ENCODE measurements around the gene TMPRSS2. TPM values are rescaled to one million over a fixed set of nuclear protein-coding genes. Genes with fewer than 3 reads are reported as not detected.

The TMPRSS2 gene
- total RNA-seq, 1 donor from 2014 or later = 1.3 TPM

DNA sequence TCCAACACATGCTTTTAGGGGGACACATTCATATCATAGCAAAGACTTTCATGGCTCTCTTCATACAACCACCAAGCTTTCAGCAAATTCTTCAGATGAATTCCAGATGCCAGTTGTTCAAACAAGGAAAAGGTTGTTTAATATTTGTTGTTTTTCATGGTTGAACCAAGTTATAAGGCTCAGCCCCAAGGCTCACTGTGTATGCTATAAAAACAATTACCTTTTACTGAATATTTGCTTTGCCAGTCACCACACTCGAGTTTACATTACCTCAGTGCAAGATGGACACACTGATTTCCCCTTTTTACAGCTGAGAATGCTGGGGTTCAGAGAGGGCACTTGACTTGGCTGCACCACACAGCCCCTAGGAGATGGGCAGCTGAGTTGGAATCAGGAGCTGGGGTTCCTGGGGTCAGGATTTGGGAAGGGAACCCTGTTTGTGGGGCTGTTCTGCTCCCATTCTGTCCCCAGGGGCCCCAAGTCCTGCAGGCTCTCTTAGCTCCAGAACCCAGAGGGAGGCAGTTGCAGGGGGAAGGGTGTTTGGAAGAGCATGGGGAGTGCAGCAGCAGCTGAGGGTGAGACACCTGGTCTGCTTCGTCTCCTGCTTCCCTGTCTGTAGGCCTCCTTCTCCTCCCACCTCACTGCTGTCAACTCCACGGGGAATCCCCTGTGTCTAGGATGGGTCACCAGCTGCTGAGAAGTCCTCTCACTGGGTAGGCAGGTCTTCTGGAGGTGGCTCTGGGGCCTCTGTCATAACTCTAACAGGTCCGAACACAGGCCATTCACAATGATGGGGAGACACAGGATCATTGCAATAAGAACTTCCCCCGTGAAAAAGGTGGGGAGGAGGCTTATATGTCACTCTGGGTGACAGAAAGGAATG, 12.8 kb upstream of the TMPRSS2 start:
- TF ChIP-seq, protein P1, sequence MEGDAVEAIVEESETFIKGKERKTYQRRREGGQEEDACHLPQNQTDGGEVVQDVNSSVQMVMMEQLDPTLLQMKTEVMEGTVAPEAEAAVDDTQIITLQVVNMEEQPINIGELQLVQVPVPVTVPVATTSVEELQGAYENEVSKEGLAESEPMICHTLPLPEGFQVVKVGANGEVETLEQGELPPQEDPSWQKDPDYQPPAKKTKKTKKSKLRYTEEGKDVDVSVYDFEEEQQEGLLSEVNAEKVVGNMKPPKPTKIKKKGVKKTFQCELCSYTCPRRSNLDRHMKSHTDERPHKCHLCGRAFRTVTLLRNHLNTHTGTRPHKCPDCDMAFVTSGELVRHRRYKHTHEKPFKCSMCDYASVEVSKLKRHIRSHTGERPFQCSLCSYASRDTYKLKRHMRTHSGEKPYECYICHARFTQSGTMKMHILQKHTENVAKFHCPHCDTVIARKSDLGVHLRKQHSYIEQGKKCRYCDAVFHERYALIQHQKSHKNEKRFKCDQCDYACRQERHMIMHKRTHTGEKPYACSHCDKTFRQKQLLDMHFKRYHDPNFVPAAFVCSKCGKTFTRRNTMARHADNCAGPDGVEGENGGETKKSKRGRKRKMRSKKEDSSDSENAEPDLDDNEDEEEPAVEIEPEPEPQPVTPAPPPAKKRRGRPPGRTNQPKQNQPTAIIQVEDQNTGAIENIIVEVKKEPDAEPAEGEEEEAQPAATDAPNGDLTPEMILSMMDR (IDR thresholded peaks at IDR 0.05; ENCODE audit: unreplicated experiment) = no peak

DNA sequence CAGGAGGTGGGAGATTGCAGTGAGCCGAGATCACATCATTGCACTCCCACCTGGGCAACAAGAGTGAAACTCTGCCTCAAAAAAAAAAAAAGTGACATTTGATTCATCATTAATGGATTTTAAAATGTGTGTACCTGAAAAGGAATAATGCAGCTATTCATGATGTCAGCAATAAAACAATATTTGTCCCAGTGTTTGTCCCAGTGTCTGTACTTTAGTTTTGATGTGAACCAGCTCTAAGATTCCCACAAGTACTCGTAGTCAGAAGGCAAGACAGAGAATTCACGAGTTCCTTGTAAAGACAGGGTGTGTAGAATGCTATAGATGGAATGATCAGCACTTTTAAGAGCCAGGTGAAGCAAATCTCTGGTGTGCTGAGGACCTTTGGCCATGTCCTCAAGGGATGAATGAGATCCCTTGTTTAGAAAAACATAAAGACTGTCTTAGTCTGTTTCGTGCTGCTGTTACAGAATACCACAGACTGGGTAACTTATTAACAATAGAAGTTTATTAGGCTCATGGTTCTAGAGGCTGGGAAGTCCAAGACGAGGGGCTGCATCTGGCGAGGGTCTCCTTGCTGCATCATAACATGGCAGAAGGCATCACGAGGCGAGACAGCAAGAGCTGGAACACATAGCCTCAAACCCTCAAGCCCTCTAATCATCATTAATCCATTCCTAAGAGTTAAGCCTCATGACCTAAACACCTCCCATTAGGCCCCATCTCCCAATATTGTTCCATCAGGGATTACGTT, 12.0 kb upstream of the TMPRSS2 start:
- no peak overlapping the region for H3K4me3 Mint-ChIP-seq
- no peaks in the 10 kb centered on the region for H3K4me1 Mint-ChIP-seq
- H3K9me3 Mint-ChIP-seq = peaks cover 25% of the 10 kb centered on the region
- TF ChIP-seq, protein P1 (IDR thresholded peaks at IDR 0.05; ENCODE audit: unreplicated experiment) = no peak
- no peaks in the 10 kb centered on the region for H3K36me3 Mint-ChIP-seq
- DNase-seq (ENCODE audit: low spot score in 2 of 2, unreplicated experiment in 2 of 2) = no peak
- H3K27ac Mint-ChIP-seq = no peak overlapping the region
- peaks cover 3% of the 10 kb centered on the region for H3K27me3 Mint-ChIP-seq (ENCODE audit: low read depth)

More for the DNA sequence above, 12.8 kb upstream of the TMPRSS2 start:
- Mint-ChIP-seq H3K4me1 (no peaks in the 10 kb centered on the region), H3K9me3 (peaks cover 22% of the 10 kb centered on the region), H3K27ac (no peak overlapping the region), H3K4me3 (no peak overlapping the region), H3K27me3 (ENCODE audit: low read depth) (peaks cover 3% of the 10 kb centered on the region), H3K36me3 (no peaks in the 10 kb centered on the region)
- DNase-seq (ENCODE audit: low spot score in 2 of 2, unreplicated experiment in 2 of 2) = no peak

DNA sequence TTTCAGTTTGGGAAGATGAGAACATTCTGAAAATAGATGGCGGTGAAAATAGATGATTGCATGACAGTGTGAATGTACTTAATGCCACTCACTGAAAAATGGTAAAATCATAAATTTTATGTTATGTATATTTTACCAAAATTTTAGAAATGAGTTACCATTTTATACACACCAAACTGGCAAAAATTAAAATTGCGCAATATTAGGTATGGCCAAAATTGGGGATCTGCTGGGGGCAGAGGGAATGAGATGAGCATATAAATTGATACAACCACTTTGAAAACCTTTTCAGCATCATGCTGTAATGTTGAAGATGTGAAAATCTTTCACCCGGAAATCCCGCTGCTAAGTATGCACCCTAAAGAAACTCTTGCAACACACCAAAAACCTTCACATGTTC, 10.8 kb upstream of the TMPRSS2 start:
- Mint-ChIP-seq H3K4me3 (no peak overlapping the region), H3K4me1 (no peaks in the 10 kb centered on the region)

DNA sequence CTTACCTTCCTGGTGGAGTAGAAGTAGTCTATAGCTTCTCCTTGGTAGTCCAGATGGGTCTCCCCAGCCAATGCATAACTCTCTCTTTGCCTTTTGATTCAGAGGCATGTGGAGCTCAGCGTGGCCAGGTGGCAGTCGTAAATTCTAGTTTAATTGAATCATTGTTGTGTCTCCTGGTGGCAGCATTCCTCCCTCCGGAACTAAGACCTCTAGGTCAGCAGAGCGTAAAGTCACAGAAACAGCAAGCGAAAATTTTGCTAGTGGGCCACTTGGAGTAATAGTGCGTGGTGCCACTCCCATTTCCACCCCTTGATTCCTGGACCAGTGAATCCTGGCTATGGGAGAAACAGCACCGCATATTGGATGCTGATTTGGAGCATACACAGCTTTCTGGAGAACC, 3.9 kb upstream of the TMPRSS2 start:
- TF ChIP-seq, protein P1 (IDR thresholded peaks at IDR 0.05; ENCODE audit: unreplicated experiment) = no peak
- Mint-ChIP-seq H3K27me3 (ENCODE audit: low read depth) (peaks cover 47% of the 10 kb centered on the region), H3K4me3 (no peak overlapping the region), H3K36me3 (no peaks in the 10 kb centered on the region), H3K4me1 (peaks cover 1% of the 10 kb centered on the region), H3K9me3 (peaks cover 13% of the 10 kb centered on the region), H3K27ac (no peak overlapping the region)
- DNase-seq (ENCODE audit: low spot score in 2 of 2, unreplicated experiment in 2 of 2) = no peak

More for the DNA sequence above, 10.8 kb upstream of the TMPRSS2 start:
- Mint-ChIP-seq H3K9me3 (peaks cover 25% of the 10 kb centered on the region), H3K27me3 (ENCODE audit: low read depth) (peaks cover 1% of the 10 kb centered on the region), H3K36me3 (no peaks in the 10 kb centered on the region), H3K27ac (no peak overlapping the region)
- DNase-seq (ENCODE audit: low spot score in 2 of 2, unreplicated experiment in 2 of 2) = no peak
- TF ChIP-seq, protein P1 (IDR thresholded peaks at IDR 0.05; ENCODE audit: unreplicated experiment) = no peak

DNA sequence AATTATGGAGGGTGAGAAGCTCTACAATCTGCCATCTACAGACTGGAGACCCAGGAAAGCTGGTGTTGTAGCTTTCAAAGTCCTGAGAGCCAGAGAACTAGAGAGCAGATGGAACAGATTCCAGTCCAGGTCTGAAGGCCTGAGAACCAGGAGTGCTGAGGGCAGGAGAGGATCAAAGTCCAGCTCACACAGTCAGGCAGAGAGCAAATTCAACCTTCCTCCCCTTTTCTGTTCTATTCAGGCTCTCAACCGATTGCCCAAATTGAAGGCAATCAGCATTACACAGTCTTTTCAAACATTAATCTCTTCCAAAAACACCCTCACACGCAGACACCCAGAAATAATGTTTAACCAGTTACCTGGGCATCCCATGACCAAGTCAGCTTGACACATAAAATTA, 2.5 kb upstream of the TMPRSS2 start:
- Mint-ChIP-seq H3K36me3 (no peaks in the 10 kb centered on the region), H3K4me3 (no peak overlapping the region), H3K9me3 (no peaks in the 10 kb centered on the region), H3K27ac (no peak overlapping the region), H3K27me3 (ENCODE audit: low read depth) (peaks cover 61% of the 10 kb centered on the region), H3K4me1 (peaks cover 4% of the 10 kb centered on the region)
- no peak for DNase-seq (ENCODE audit: low spot score in 2 of 2, unreplicated experiment in 2 of 2)
- TF ChIP-seq, protein P1 (IDR thresholded peaks at IDR 0.05; ENCODE audit: unreplicated experiment) = no peak

Measured in mesothelial cell of epicardium (in vitro differentiated cells).